Measurements from ENCODE around the gene YY1AP1.

GRCh38 chr1:155691992-155692528 is 3.5 kb upstream of the YY1AP1 start:
- no peak for TF ChIP-seq CTCF (conservative IDR thresholded peaks at IDR 0.05)
- no peak for TF ChIP-seq EZH2 (IDR thresholded peaks at IDR 0.05; ENCODE audit: low read depth)

Data from PC-9 (cell line).